Measurements from ENCODE around the gene SGMS1. TPM values are rescaled to one million over a fixed set of nuclear protein-coding genes. Genes with fewer than 3 reads are reported as not detected.

The SGMS1 gene
- total RNA-seq, 1 experiment from 2014 or later: 20.4 TPM

- no peaks in the 10 kb centered on the region for H3K4me1 ChIP-seq (ENCODE audit: insufficient read depth, low read length)
- H3K27ac Mint-ChIP-seq: peak overlapping the region in 2 of 3 experiments; percentile 5 to 79; a peak in 3 of 7 replicates
Measured at GRCh38 chr10:50384238-50384637, 239.5 kb downstream of the SGMS1 start.

More at GRCh38 chr10:50384238-50384637, 239.5 kb downstream of the SGMS1 start:
- Histone ChIP-seq H3K9me3 (ENCODE audit: control insufficient read depth, low read depth, low read length) (no peaks in the 10 kb centered on the region), H2AK5ac (ENCODE audit: insufficient read length, low read length) (no peak overlapping the region), H4K20me1 (ENCODE audit: control insufficient read depth, insufficient read depth, insufficient read length) (no peaks in the 10 kb centered on the region), H3K23ac (ENCODE audit: insufficient read length, low read depth, low read length) (no peak overlapping the region), H2BK12ac (ENCODE audit: insufficient read length, low read depth, low read length) (no peak overlapping the region), H3K79me2 (ENCODE audit: insufficient read depth, low read length) (no peaks in the 10 kb centered on the region), H2BK15ac (ENCODE audit: low read depth, low read length) (no peak overlapping the region), H2AFZ (ENCODE audit: low read length) (no peak overlapping the region), H4K8ac (replicated peaks; ENCODE audit: insufficient read length, low read depth, low read length) (no peak overlapping the region), H3K27ac (ENCODE audit: insufficient read length, low read depth, low read length) (no peak overlapping the region), H3K4me2 (ENCODE audit: insufficient read depth, insufficient read length, low read length) (no peak overlapping the region), H2BK5ac (ENCODE audit: insufficient read length, low read length) (no peak overlapping the region), H3K56ac (ENCODE audit: insufficient read length, low read depth, low read length) (no peak overlapping the region), H3K23me2 (ENCODE audit: insufficient read length, low read depth, low read length, poor library complexity, severe bottlenecking) (no peaks in the 10 kb centered on the region), H3K18ac (ENCODE audit: insufficient read length, low read depth, low read length) (no peak overlapping the region), H3K27me3 (ENCODE audit: insufficient read depth, low read length) (no peaks in the 10 kb centered on the region), H4K91ac (ENCODE audit: insufficient read length, low read depth, low read length) (no peak overlapping the region), H2BK20ac (ENCODE audit: low read depth, low read length, poor library complexity, severe bottlenecking) (no peak overlapping the region), H3K4ac (ENCODE audit: low read depth, low read length) (no peak overlapping the region), H3K14ac (ENCODE audit: insufficient read depth, low read length) (no peak overlapping the region), H3K79me1 (ENCODE audit: insufficient read depth, low read depth, low read length, poor library complexity, severe bottlenecking) (no peaks in the 10 kb centered on the region), H2BK120ac (ENCODE audit: low read depth, low read length, poor library complexity, severe bottlenecking) (no peak overlapping the region), H3T11ph (ENCODE audit: low read length) (no peak overlapping the region), H3K9ac (ENCODE audit: extremely low read depth, insufficient read length, low read length) (no peak overlapping the region), H4K5ac (ENCODE audit: insufficient read length, low read depth, low read length) (no peak overlapping the region)
- Mint-ChIP-seq H3K4me1 (peaks cover 26 to 36% of the 10 kb centered on the region in 2 experiments), H3K36me3 (ENCODE audit: insufficient read depth in 1 of 3, low read depth in 3 of 3) (no peaks in the 10 kb centered on the region), H3K9me3 (no peaks in the 10 kb centered on the region), H3K4me3 (no peak overlapping the region), H3K27me3 (ENCODE audit: low read depth) (no peaks in the 10 kb centered on the region)
- TF ChIP-seq, protein P1, sequence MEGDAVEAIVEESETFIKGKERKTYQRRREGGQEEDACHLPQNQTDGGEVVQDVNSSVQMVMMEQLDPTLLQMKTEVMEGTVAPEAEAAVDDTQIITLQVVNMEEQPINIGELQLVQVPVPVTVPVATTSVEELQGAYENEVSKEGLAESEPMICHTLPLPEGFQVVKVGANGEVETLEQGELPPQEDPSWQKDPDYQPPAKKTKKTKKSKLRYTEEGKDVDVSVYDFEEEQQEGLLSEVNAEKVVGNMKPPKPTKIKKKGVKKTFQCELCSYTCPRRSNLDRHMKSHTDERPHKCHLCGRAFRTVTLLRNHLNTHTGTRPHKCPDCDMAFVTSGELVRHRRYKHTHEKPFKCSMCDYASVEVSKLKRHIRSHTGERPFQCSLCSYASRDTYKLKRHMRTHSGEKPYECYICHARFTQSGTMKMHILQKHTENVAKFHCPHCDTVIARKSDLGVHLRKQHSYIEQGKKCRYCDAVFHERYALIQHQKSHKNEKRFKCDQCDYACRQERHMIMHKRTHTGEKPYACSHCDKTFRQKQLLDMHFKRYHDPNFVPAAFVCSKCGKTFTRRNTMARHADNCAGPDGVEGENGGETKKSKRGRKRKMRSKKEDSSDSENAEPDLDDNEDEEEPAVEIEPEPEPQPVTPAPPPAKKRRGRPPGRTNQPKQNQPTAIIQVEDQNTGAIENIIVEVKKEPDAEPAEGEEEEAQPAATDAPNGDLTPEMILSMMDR (conservative IDR thresholded peaks at IDR 0.05): no peak
- no peak for DNase-seq
